Lower leg skin (tissue), 3 donors: Measurements from ENCODE around the gene AOPEP.

Experiments used
- POLR2A ChIP-seq, 2 donors: fragments of 450-650 bp; IDR thresholded peaks; one replicate each; pipeline ENCODE4 v1.6.1; 2016 to 2017; ENCODE audit warnings: antibody characterized with exemption in 2 of 2, mild to moderate bottlenecking in 1 of 2, moderate library complexity in 1 of 2
- TF ChIP-seq, protein P1 (sequence below), 3 donors: fragments of 450-650 bp; IDR thresholded peaks; one replicate each; pipeline ENCODE4 v1.5.1; 2016; ENCODE audit warnings: antibody characterized with exemption in 3 of 3, mild to moderate bottlenecking in 3 of 3, moderate library complexity in 2 of 3

DNA sequence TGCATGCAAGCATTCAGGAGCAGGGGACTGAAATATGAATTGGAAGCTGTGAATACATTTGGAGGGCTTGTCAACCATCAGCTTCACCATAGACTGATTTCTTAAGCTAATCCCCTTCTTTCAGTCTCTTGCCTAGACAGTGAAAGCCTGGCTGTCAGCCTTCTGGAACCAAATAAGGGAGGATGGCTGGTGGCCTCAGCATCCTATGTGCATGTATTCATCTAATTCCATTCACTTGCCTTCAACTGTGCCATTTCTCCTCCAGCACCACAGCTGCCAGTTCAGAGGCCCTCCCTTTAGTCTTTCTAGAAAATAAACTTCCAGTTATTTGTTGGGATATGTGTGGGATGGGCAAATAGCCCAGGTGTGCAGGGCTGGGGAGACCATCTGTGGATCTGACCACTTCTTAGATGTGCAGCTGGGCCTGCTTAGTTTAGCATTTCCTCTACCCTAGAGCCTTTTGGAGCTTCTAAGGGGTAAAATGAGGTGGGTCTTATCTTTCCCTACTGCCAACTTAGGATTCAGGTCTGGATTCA is 62.1 kb downstream of the AOPEP start:
- no peak for TF ChIP-seq POLR2A (IDR thresholded peaks at IDR 0.05)
- TF ChIP-seq, protein P1, sequence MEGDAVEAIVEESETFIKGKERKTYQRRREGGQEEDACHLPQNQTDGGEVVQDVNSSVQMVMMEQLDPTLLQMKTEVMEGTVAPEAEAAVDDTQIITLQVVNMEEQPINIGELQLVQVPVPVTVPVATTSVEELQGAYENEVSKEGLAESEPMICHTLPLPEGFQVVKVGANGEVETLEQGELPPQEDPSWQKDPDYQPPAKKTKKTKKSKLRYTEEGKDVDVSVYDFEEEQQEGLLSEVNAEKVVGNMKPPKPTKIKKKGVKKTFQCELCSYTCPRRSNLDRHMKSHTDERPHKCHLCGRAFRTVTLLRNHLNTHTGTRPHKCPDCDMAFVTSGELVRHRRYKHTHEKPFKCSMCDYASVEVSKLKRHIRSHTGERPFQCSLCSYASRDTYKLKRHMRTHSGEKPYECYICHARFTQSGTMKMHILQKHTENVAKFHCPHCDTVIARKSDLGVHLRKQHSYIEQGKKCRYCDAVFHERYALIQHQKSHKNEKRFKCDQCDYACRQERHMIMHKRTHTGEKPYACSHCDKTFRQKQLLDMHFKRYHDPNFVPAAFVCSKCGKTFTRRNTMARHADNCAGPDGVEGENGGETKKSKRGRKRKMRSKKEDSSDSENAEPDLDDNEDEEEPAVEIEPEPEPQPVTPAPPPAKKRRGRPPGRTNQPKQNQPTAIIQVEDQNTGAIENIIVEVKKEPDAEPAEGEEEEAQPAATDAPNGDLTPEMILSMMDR (IDR thresholded peaks at IDR 0.05): no peak
